GM13976 (cell line): Measurements from ENCODE around the gene REPS2.

Source experiments
- DNase-seq: peaks from one replicate; pipeline ENCODE4 v3.0.0; 2012; ENCODE audit warnings: low spot score
- in situ Hi-C: fragments of 300-500 bp; cut with MboI; formaldehyde crosslinking; loops from one replicate; pipeline ENCODE4 v1.12.0; 2022; ENCODE audit warnings: low sequenced_read_pairs, mixed read lengths, inconsistent platforms; ENCODE audit not compliant: unreplicated experiment
- TF ChIP-seq, protein P1 (sequence below): IDR thresholded peaks from 2 replicates; pipeline ENCODE4 v1.5.1; 2012; ENCODE audit warnings: borderline replicate concordance, mild to moderate bottlenecking; ENCODE audit not compliant: insufficient read depth; ENCODE audit errors: extremely low read depth, missing control alignments, control extremely low read depth

Gene REPS2

DNA sequence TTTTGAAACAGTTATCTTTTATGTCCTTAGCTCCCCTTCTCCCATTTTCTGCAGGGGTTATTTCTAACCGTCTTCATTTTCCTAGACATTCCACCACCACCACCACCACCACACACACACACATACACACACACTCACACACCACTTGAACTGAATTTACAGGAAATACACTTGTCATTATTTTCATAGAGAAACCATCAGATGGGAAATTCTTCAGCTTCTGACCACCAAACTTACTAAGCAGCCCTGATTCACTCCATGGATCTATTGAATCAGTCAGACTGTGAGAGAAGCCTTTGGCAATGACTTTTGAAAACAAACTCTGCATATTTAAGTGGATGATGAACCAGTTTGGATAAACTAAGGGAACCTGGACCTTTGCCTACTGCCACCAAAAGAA is 218.5 kb downstream of the REPS2 start:
- in situ Hi-C loops, result no loop called here
- TF ChIP-seq, protein P1, sequence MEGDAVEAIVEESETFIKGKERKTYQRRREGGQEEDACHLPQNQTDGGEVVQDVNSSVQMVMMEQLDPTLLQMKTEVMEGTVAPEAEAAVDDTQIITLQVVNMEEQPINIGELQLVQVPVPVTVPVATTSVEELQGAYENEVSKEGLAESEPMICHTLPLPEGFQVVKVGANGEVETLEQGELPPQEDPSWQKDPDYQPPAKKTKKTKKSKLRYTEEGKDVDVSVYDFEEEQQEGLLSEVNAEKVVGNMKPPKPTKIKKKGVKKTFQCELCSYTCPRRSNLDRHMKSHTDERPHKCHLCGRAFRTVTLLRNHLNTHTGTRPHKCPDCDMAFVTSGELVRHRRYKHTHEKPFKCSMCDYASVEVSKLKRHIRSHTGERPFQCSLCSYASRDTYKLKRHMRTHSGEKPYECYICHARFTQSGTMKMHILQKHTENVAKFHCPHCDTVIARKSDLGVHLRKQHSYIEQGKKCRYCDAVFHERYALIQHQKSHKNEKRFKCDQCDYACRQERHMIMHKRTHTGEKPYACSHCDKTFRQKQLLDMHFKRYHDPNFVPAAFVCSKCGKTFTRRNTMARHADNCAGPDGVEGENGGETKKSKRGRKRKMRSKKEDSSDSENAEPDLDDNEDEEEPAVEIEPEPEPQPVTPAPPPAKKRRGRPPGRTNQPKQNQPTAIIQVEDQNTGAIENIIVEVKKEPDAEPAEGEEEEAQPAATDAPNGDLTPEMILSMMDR, result no peak
- DNase-seq, result no peak

DNA sequence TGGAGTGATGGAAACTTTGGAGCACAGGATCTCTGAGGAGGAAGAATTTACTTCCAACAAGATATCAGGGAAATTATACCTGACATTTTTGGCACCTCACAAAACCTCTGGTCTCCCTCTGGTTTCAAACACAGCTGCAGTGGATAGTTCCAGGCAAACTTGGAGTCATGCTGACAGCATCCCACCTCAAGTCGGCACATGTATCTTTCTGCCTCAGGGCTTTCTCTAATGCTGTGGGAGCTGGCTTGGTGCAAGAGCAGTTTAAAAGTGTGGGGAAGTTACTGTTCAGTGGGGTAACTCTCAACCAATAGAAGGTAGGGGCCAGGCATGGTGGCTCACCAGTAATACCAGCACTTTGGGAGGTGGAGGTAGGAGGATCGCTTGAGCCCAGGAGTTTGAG is 221.5 kb downstream of the REPS2 start:
- in situ Hi-C loops, result no loop called here

DNA sequence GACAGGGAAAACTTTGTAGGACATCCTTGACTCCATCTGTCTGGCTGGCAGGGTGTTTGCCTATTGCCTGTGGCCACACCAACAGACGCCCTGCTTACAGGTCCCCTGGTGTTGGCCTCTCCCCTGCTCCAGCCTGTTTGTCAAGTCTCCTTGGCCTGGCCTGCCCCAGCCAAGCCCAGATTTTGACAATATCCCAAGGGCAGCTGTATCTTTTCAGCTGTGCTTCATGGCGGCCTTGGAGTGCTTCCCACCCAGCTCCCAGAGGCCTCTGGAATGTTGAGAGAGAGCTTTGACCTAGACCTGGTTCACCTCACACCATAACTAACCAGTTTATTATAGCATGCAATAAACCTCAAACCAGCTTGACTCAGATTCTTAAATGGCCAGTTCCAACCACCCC is 224.5 kb downstream of the REPS2 start:
- no peak for DNase-seq
- TF ChIP-seq, protein P1, result no peak
- in situ Hi-C loops, result no loop called here

More for the DNA sequence above, 221.5 kb downstream of the REPS2 start:
- TF ChIP-seq, protein P1, result no peak
- DNase-seq, result no peak

DNA sequence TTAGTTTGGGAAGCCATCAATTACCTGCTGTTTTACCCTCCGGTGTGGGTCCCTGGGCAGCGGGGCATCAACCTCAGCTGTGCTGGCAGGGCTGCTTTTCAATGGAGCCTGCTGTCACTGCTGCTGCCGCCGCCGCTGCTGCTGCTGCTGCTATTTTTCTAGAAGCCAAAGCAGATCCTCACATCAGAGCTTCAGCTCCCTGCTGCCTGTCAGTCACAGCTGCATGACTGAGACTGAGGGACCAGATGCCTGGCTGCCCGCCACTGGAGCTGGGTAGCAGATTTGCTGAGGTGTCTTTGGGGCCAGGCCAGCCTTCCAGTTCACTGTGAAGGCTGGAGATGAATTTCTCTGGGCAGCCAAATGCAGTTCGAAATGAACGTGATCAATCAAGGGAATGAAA is 228.2 kb downstream of the REPS2 start:
- in situ Hi-C loops, result no loop called here
- TF ChIP-seq, protein P1, result no peak
- DNase-seq, result no peak

DNA sequence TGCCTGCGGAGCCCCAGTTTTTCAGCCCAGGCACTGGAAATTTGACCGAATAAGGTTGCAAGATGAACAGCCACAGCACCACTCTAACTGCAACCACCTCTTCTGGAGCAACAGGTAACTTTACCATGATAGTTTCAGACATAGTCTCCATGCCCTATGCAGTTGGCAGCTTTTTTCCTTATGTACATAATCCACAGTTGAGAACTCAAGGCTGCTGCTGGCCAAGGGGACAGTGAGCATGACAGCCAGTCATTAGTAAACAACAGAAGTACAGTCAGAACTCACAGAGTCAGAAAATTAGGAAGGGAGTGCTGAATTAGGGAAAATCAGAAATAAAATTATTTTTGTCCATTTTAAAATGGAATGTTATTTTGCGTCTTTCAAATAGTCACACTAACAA is 235.9 kb downstream of the REPS2 start:
- TF ChIP-seq, protein P1, result no peak
- no peak for DNase-seq
- in situ Hi-C loops, result no loop called here

DNA sequence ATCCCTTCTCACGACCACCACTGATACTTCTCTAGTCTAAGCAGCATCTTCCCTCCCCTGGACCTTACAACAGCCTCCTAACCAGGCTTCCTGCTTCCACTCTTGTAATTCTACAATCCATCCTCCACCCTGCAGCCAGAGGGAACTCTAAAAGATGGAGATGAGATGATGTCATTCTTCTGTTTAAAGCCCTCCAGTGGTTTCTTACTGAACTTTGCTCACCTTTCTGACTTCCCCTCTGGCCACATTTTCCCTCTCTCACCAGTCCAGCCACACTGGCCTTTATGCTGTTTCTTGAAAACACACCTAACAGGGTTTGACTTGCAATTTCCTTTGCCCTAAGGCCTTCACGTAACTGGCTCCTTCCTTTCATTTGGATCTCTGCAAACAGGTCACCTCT is 237.1 kb downstream of the REPS2 start:
- TF ChIP-seq, protein P1, result no peak
- no peak for DNase-seq
- in situ Hi-C loops, result no loop called here

DNA sequence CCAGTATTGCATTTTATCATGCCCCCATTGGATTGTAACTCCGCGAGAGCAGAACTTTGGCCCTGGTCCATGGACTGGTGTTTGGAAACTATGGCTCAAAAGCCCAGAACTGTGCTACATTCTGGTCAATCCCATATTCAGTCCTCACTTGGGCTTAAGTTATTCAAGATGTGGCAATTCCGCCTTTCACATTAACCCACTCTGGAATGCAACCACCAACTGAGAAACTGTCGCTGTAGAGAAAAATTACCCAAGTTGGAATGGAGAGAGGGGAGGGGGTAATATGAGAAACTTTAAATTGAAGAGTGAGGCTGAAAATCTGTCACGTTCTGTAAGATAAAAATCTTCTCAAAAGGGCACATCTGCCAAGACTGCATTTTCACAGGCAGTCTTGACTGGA is 239.0 kb downstream of the REPS2 start:
- TF ChIP-seq, protein P1, result no peak
- in situ Hi-C loops, result no loop called here
- DNase-seq, result no peak
